Breast epithelium (tissue), 4 donors: Measurements from ENCODE around the gene HAUS8. TPM values are rescaled to one million over a fixed set of nuclear protein-coding genes. Genes with fewer than 3 reads are reported as not detected.

Experiments
- DNase-seq, 2 donors: peaks; one replicate each; pipeline ENCODE4 v3.0.0-alpha.2; 2019; ENCODE audit warnings: low spot score in 2 of 2
- H3K27ac ChIP-seq, 2 donors: fragments of 200-600 bp; sonication (generic) in 1 of 2; one replicate each; pipeline ENCODE4 v1.5.1; 2016 to 2019; ENCODE audit warnings: mild to moderate bottlenecking in 1 of 2
- H3K27me3 ChIP-seq, 2 donors: fragments of 200-600 bp; sonication (generic) in 1 of 2; one replicate each; pipeline versions ENCODE4 v1.5.1 to v1.6.0; 2017 to 2019; ENCODE audit warnings: control low read depth in 1 of 2, mild to moderate bottlenecking in 1 of 2
- H3K36me3 ChIP-seq: fragments of 200-600 bp; one replicate; pipeline ENCODE4 v1.5.1; 2019
- H3K4me1 ChIP-seq, 2 donors: fragments of 200-600 bp; sonication (generic); one replicate each; pipeline ENCODE4 v1.5.1; 2016 to 2019; ENCODE audit warnings: control low read depth in 1 of 2
- H3K4me3 ChIP-seq, 3 donors: fragments of 200-600 bp; sonication (generic); 1 replicate in 2 of 3; 2 replicates in 1 of 3; pipeline ENCODE4 v1.5.1; 2016 to 2019; ENCODE audit warnings: mild to moderate bottlenecking in 3 of 3, moderate library complexity in 2 of 3
- H3K9me3 ChIP-seq, 2 donors: fragments of 200-600 bp; sonication (generic) in 1 of 2; one replicate each; pipeline ENCODE4 v1.5.1; 2016 to 2019; ENCODE audit warnings: control low read depth in 1 of 2
- CTCF ChIP-seq, 3 donors: fragments of 450-650 bp; IDR thresholded peaks; one replicate each; pipeline ENCODE4 v1.5.1; 2016 to 2017; ENCODE audit warnings: antibody characterized with exemption in 3 of 3, mild to moderate bottlenecking in 3 of 3, moderate library complexity in 3 of 3
- POLR2A ChIP-seq: fragments of 450-650 bp; IDR thresholded peaks from one replicate; pipeline ENCODE4 v1.6.1; 2016; ENCODE audit warnings: antibody characterized with exemption, mild to moderate bottlenecking, moderate library complexity
- POLR2AphosphoS5 ChIP-seq, 3 donors: sonication (generic); formaldehyde crosslinking; IDR thresholded peaks; one replicate each; pipeline ENCODE4 v1.6.1; 2017; ENCODE audit warnings: antibody characterized with exemption in 3 of 3
- intact Hi-C: fragments of 100-400 bp; cut with DNase I; formaldehyde crosslinking; loops from one replicate; pipeline ENCODE4 v1.15.1; 2023; ENCODE audit warnings: low total_unique reads
- total RNA-seq, 3 donors: library from RNA; depleted of rRNA; stranded (reverse); fragments of >200 nt; gene quantifications; one replicate each; pipeline ENCODE4 v1.1.0, GENCODE V29; 2016

HAUS8 gene
- total RNA-seq, 3 donors from 2014 or later: 5.6 to 6.7 (median 5.8) TPM

- Histone ChIP-seq H3K27me3 (no peaks in the 10 kb centered on the region), H3K9me3 (no peaks in the 10 kb centered on the region), H3K36me3 (no peaks in the 10 kb centered on the region), H3K4me3 (peak overlapping the region; percentile 36 to 63 (median 40)), H3K27ac (peak overlapping the region; percentile 82 to 91), H3K4me1 (peaks cover 2 to 13% of the 10 kb centered on the region in 2 donors)
- TF ChIP-seq POLR2AphosphoS5 (IDR thresholded peaks at IDR 0.05) (peak in 2 of 3 donors; percentile 21 to 26), POLR2A (no peak), CTCF (IDR thresholded peaks at IDR 0.05) (peak; percentile 70 to 77 (median 74))
- DNase-seq: peak; percentile 66 to 69
- intact Hi-C loops: no loop called here
Observed at GRCh38 chr19:17079710-17080439, 4.6 kb upstream of the HAUS8 start.

GRCh38 chr19:17078920-17079709 lies 3.9 kb upstream of the HAUS8 start:
- no peak for DNase-seq
- intact Hi-C loops: no loop called here
- TF ChIP-seq POLR2AphosphoS5 (IDR thresholded peaks at IDR 0.05) (no peak), POLR2A (no peak), CTCF (IDR thresholded peaks at IDR 0.05) (no peak)
- Histone ChIP-seq H3K36me3 (no peaks in the 10 kb centered on the region), H3K27me3 (no peaks in the 10 kb centered on the region), H3K4me1 (peaks cover 5 to 17% of the 10 kb centered on the region in 2 donors), H3K4me3 (peak overlapping the region; percentile 36 to 63 (median 40)), H3K27ac (peak overlapping the region; percentile 82 to 91), H3K9me3 (no peaks in the 10 kb centered on the region)

GRCh38 chr19:17078036-17078919 lies 3.0 kb upstream of the HAUS8 start:
- H3K4me1 ChIP-seq: peaks cover 6 to 19% of the 10 kb centered on the region in 2 donors
- no peak overlapping the region for H3K4me3 ChIP-seq
- no peaks in the 10 kb centered on the region for H3K36me3 ChIP-seq
- no peaks in the 10 kb centered on the region for H3K27me3 ChIP-seq
- DNase-seq: no peak
- H3K9me3 ChIP-seq: no peaks in the 10 kb centered on the region
- H3K27ac ChIP-seq: peak overlapping the region in 1 of 2 donors; percentile 91
- intact Hi-C loops: no loop called here
- TF ChIP-seq CTCF (IDR thresholded peaks at IDR 0.05) (no peak), POLR2AphosphoS5 (IDR thresholded peaks at IDR 0.05) (no peak), POLR2A (no peak)

DNA sequence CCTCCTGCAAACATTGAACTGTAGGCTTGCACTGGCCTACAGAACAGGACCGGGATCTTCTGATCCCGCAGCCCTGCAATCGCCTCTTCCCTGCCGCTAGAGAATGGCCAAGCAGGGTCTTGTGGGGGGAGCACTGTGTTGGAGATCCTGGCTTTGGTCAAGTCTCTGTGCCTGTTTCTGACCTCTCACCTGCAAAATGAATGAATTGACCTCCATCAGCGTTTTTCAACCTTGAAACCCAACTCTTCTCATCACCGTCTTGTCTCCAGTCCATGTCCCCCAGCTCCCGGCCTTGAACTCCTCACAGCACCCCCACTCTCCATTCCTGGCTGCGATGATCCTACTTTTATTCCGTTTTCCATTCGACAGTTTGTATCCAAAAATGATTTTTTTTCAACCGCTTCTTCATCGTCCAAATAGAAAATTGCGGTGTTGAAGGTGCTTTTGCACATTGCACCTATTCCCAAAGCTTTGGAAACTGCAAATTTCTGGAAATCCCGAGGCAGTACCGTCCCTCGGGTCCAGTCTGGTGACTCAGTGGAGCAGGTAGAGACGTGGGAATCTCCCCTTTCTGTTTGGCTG lies 2.3 kb upstream of the HAUS8 start:
- Histone ChIP-seq H3K4me3 (peak overlapping the region in 2 of 3 donors; percentile 74 to 84), H3K27ac (no peak overlapping the region), H3K27me3 (no peaks in the 10 kb centered on the region), H3K36me3 (no peaks in the 10 kb centered on the region), H3K9me3 (no peaks in the 10 kb centered on the region), H3K4me1 (peaks cover 6 to 19% of the 10 kb centered on the region in 2 donors)
- no peak for TF ChIP-seq POLR2AphosphoS5 (IDR thresholded peaks at IDR 0.05)
- no peak for TF ChIP-seq CTCF (IDR thresholded peaks at IDR 0.05)
- no peak for TF ChIP-seq POLR2A
- no peak for DNase-seq
- intact Hi-C loops: no loop called here
